ENCODE measurements around the gene HMCN1. TPM values are rescaled to one million over a fixed set of nuclear protein-coding genes. Genes with fewer than 3 reads are reported as not detected.

The HMCN1 gene
- total and polyA plus RNA-seq, 2 experiments from 2014 or later, result 1.6 to 8.7 TPM

- no peaks in the 10 kb centered on the region for H3K36me3 Mint-ChIP-seq (ENCODE audit: low read depth)
- DNase-seq (ENCODE audit: low spot score), result no peak
- H3K27ac ChIP-seq (ENCODE audit: low read depth), result no peak overlapping the region
- H3K36me3 ChIP-seq (ENCODE audit: insufficient read depth), result no peaks in the 10 kb centered on the region
- no peaks in the 10 kb centered on the region for H3K79me2 ChIP-seq (replicated peaks; ENCODE audit: insufficient read depth)
- H3K27ac Mint-ChIP-seq, result no peak overlapping the region
- H3K4me2 ChIP-seq, result no peak overlapping the region
- no peaks in the 10 kb centered on the region for H4K20me1 ChIP-seq (replicated peaks; ENCODE audit: insufficient read depth)
- no peak overlapping the region; the same call in 1 of the 2 replicates for H2AFZ ChIP-seq
- no peaks in the 10 kb centered on the region for H3F3A ChIP-seq (replicated peaks; ENCODE audit: low read depth)
- no peaks in the 10 kb centered on the region for H3K27me3 Mint-ChIP-seq (ENCODE audit: insufficient read depth, low read depth, poor library complexity)
- H3K4me1 ChIP-seq (ENCODE audit: insufficient read depth), result no peaks in the 10 kb centered on the region
- no peaks in the 10 kb centered on the region; the same call in 1 of the 2 replicates for H3K9me2 ChIP-seq (ENCODE audit: insufficient read depth)
- no peak overlapping the region for H3K4me3 ChIP-seq
- no peak overlapping the region for H3K4me3 Mint-ChIP-seq
- no peaks in the 10 kb centered on the region for H3K27me3 ChIP-seq (ENCODE audit: insufficient read depth)
- ATAC-seq, result no peak
- no peak for TF ChIP-seq POLR2AphosphoS5 (IDR thresholded peaks at IDR 0.05; ENCODE audit: low read depth)
- no peak for TF ChIP-seq ZNF462 (CRISPR knock-in tag; IDR thresholded peaks at IDR 0.05)
- no peak for TF ChIP-seq STAT1 (IDR thresholded peaks at IDR 0.05; ENCODE audit: unreplicated experiment)
- TF ChIP-seq EZH2phosphoT487 (IDR thresholded peaks at IDR 0.05; ENCODE audit: unreplicated experiment), result no peak
- TF ChIP-seq ZNF331 (CRISPR knock-in tag; IDR thresholded peaks at IDR 0.05; ENCODE audit: low read depth), result no peak
- TF ChIP-seq REST (IDR thresholded peaks at IDR 0.05; ENCODE audit: unreplicated experiment), result no peak
- TF ChIP-seq ZNF114 (CRISPR knock-in tag; IDR thresholded peaks at IDR 0.05), result no peak
- TF ChIP-seq EZH2 (IDR thresholded peaks at IDR 0.05; ENCODE audit: low read depth, unreplicated experiment), result no peak
- TF ChIP-seq NANOG (IDR thresholded peaks at IDR 0.05; ENCODE audit: borderline replicate concordance), result no peak
- TF ChIP-seq JUNB (IDR thresholded peaks at IDR 0.05; ENCODE audit: unreplicated experiment), result no peak
- TF ChIP-seq CREB1 (CRISPR knock-in tag; IDR thresholded peaks at IDR 0.05; ENCODE audit: low read depth), result no peak
- TF ChIP-seq ETS1 (IDR thresholded peaks at IDR 0.05), result no peak
- TF ChIP-seq CTCF (conservative IDR thresholded peaks at IDR 0.05; ENCODE audit: low read depth in 2 of 2), result no peak
- H3K9me3 Mint-ChIP-seq, result no peaks in the 10 kb centered on the region
- peaks cover 4% of the 10 kb centered on the region for H3K4me1 Mint-ChIP-seq
Observed at GRCh38 chr1:186228749-186229148, 494.6 kb downstream of the HMCN1 start.
